ENCODE data around the gene PDE6B.
"Not testable (repeated sequence)": the region's sequence is repeated elsewhere in the genome, so short reads cannot be mapped to it uniquely, and the experiment has no call there.

The PDE6B gene

DNA sequence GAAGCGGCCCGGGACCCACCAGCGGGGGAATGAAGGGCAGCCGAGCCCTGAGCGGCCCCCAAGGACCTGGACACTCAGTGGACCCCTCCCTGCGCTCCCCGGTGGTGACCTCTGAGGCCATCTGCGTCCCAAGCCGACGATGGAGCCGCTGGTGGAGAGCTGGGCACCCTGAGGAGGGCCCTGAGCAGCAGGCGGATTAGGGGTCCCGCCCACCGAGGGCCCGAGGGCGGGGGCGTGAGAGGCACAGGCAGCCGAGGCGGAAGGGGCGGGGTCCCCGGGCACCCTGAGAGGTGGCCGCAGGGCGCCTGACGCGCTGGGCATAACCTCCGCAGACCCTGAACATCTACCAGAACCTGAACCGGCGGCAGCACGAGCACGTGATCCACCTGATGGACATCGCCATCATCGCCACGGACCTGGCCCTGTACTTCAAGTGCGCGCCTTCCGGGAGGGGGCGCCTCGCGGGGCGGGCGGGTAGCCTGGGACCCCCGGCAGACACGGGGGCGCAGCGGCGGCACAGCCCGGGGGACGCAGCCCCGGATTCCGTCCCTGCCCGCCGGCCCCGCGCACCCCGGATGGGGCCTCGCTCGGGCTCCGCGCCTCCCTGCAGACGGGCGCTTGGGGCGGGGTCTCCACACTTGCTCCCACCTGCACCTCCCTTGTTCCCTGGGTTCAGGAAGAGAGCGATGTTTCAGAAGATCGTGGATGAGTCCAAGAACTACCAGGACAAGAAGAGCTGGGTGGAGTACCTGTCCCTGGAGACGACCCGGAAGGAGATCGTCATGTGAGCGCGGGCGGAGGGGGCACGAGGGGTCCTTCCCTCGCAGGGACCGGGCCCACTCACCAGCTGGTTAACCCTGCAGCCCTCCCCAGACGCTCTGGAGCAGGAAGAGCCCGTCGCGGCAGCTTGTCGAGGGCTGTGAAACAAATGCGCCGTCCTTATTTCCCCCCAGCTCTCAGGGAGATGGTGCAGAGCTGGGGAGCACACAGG, 38.4 kb downstream of the PDE6B start:
- H3K4me3 ChIP-seq: peak overlapping the region; percentile 69 to 91 (median 80)
- no peaks in the 10 kb centered on the region for H3K9me3 ChIP-seq (replicated peaks in 1 of 11)
- H3K4me2 ChIP-seq: peak overlapping the region; percentile 87 to 99 (median 94)
- H3K36me3 ChIP-seq: peaks cover 0 to 19% (median 0%) of the 10 kb centered on the region in 11 experiments; a peak in 5 of 22 replicates
- H3K27ac ChIP-seq: peak overlapping the region; percentile 67 to 93 (median 88)
- H4K20me1 ChIP-seq: no peaks in the 10 kb centered on the region; a peak in 1 of 22 replicates
- H3K9ac ChIP-seq: peak overlapping the region; percentile 83 to 93 (median 90)
- peaks cover 26 to 38% (median 33%) of the 10 kb centered on the region in 10 experiments for H3K4me1 ChIP-seq
- no peak for TF ChIP-seq Cebpa-rat (IDR thresholded peaks at IDR 0.05)
- H3K27me3 ChIP-seq: no peaks in the 10 kb centered on the region

DNA sequence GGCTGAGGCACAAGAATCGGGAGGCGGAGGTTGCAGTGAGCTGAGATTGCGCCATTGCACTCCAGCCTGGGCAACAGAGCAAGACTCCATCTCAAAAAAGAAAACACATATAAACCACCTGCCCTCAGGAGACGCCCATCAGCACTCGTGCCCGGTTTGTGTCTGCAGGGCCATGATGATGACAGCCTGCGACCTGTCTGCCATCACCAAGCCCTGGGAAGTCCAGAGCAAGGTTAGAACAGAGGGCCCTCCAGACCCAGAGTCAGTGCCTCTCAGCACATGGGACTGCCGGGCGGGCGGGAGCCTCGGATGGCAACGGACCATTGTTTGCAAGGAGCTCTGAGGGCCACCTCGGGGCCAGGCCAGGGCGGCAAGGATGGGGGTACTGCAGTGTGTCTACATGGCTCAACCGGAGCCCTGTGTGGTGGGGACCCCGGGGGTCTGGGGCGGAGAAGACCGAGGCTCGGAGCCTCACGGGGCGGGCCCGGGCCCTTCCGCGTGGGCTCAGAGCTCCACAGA, 39.4 kb downstream of the PDE6B start:
- H3K4me2 ChIP-seq: peak overlapping the region; percentile 87 to 99 (median 94)
- peak overlapping the region; percentile 69 to 91 (median 80); a peak in 18 of 20 replicates for H3K4me3 ChIP-seq
- H3K9me3 ChIP-seq (replicated peaks in 1 of 11): no peaks in the 10 kb centered on the region
- H3K27ac ChIP-seq: peak overlapping the region in 8 of 11 experiments; percentile 87 to 93 (median 90); a peak in 11 of 22 replicates
- H3K27me3 ChIP-seq: no peaks in the 10 kb centered on the region
- peaks cover 0 to 16% (median 0%) of the 10 kb centered on the region in 11 experiments; a peak in 5 of 22 replicates for H3K36me3 ChIP-seq
- H4K20me1 ChIP-seq: no peaks in the 10 kb centered on the region; a peak in 1 of 22 replicates
- peak overlapping the region in 10 of 11 experiments; percentile 52 to 93 (median 90); a peak in 12 of 22 replicates for H3K9ac ChIP-seq
- TF ChIP-seq Cebpa-rat (IDR thresholded peaks at IDR 0.05): 0 out of 22 replicates have a peak, but pooled peaks of 1 of the 11 experiments have one; percentile 9
- H3K4me1 ChIP-seq: peaks cover 26 to 38% (median 33%) of the 10 kb centered on the region in 10 experiments

DNA sequence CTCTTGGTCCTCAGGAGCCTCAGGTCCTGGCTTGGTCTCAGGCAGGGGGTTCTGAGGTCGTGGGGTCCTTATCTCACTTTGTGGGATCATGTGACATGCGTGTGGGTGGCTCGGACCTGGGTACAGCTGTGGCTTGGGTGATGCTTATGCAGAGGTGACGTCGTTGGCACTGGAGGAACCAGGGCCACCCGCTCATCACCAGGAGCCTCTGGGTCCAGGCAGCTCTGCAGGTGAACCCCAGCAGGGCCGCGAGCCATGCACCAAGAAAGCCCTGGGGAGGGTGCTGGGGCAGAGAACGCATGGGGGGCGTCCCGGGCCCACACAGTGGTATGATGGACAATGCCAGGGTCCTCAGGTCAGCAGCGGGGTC, 40.0 kb downstream of the PDE6B start:
- H3K27me3 ChIP-seq: no peaks in the 10 kb centered on the region
- peak overlapping the region in 3 of 11 experiments; percentile 21 to 89 (median 23); a peak in 3 of 22 replicates for H3K27ac ChIP-seq
- H3K4me3 ChIP-seq: peak overlapping the region in 2 of 10 experiments; percentile 69 to 77; a peak in 1 of 20 replicates
- H3K36me3 ChIP-seq: peaks cover 0 to 15% (median 2%) of the 10 kb centered on the region in 11 experiments; a peak in 17 of 22 replicates
- no peaks in the 10 kb centered on the region for H3K9me3 ChIP-seq (replicated peaks in 1 of 11)
- peaks cover 26 to 38% (median 33%) of the 10 kb centered on the region in 10 experiments for H3K4me1 ChIP-seq
- H3K9ac ChIP-seq: peak overlapping the region in 6 of 11 experiments; percentile 15 to 54 (median 46); a peak in 7 of 22 replicates
- no peak for TF ChIP-seq Cebpa-rat (IDR thresholded peaks at IDR 0.05)
- H3K4me2 ChIP-seq: peak overlapping the region; percentile 87 to 99 (median 94)
- H4K20me1 ChIP-seq: no peaks in the 10 kb centered on the region; a peak in 1 of 22 replicates

DNA sequence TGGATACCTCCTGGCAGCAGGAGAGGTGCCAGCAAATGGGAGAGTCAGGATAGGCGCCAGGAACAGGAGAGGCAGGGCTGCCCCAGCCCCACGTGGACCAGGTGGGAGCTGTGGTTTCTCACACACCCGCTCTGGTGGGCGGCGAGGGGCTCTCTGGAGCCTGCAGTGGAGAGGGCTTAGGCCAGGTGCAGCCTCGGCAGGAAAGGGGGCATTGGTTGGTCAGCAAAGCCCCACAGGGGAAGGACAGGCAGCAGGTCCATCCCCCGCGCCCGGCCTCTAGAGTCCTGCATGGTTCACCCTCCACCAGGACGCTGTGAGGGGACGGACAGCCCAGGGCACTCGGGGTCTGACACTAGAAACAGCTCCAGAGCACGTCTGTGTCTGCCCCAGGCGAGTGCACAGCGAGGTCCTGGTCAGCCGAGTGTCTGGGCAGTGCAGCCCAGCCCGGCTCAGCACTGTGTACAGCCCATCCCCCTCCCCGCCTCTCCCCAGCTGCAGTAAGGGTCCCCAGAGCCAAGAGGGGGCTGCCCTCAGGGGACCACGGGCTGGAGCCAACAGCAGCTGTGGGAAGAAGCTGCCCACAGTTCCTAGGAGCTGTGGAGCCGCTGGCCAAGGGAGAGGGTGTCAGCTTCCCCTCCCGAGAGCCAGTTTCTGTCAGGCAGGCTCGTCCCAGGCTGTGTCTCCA, 40.5 kb downstream of the PDE6B start:
- H3K4me1 ChIP-seq: peaks cover 26 to 38% (median 33%) of the 10 kb centered on the region in 10 experiments
- no peaks in the 10 kb centered on the region; a peak in 1 of 22 replicates for H4K20me1 ChIP-seq
- H3K36me3 ChIP-seq: peaks cover 3 to 19% (median 7%) of the 10 kb centered on the region in 11 experiments; a peak in 21 of 22 replicates
- H3K4me2 ChIP-seq: peak overlapping the region; percentile 87 to 99 (median 94)
- TF ChIP-seq Cebpa-rat (IDR thresholded peaks at IDR 0.05): no peak
- peak overlapping the region in 1 of 10 experiments; percentile 11; a peak in 1 of 20 replicates for H3K4me3 ChIP-seq
- H3K9me3 ChIP-seq (replicated peaks in 1 of 11): no peaks in the 10 kb centered on the region
- H3K27me3 ChIP-seq: no peaks in the 10 kb centered on the region
- peak overlapping the region in 3 of 11 experiments; percentile 21 to 89 (median 43); a peak in 3 of 22 replicates for H3K27ac ChIP-seq
- H3K9ac ChIP-seq: peak overlapping the region in 8 of 11 experiments; percentile 15 to 54 (median 36); a peak in 10 of 22 replicates

DNA sequence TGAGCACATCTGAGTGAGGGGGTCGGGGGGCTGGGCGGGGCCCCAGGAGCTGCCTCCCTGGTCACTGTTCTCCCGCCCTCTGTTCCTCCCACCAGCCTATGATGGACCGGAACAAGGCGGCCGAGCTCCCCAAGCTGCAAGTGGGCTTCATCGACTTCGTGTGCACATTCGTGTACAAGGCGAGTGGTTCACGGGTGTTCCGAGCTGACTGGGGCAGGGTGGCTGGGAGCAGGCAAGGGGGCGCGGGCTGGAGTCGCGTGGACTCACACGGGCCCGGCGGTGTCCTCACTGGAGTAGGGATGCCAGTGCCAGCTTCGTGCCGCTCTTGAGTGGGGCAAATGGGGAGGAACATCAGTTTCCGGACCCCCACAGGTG, 41.0 kb downstream of the PDE6B start:
- H3K4me3 ChIP-seq: no peak overlapping the region
- TF ChIP-seq Cebpa-rat (IDR thresholded peaks at IDR 0.05): no peak
- H3K4me1 ChIP-seq: peaks cover 26 to 38% (median 33%) of the 10 kb centered on the region in 10 experiments
- peak overlapping the region in 4 of 11 experiments; percentile 29 to 54 (median 46); a peak in 3 of 22 replicates for H3K9ac ChIP-seq
- H3K27ac ChIP-seq: peak overlapping the region in 1 of 11 experiments; percentile 89; a peak in 1 of 22 replicates
- H3K27me3 ChIP-seq: no peaks in the 10 kb centered on the region
- H4K20me1 ChIP-seq: peaks cover 0 to 1% (median 0%) of the 10 kb centered on the region in 11 experiments; a peak in 1 of 22 replicates
- peaks cover 8 to 24% (median 12%) of the 10 kb centered on the region in 11 experiments for H3K36me3 ChIP-seq
- peak overlapping the region in 8 of 11 experiments; percentile 87 to 96 (median 92); a peak in 14 of 22 replicates for H3K4me2 ChIP-seq
- no peaks in the 10 kb centered on the region for H3K9me3 ChIP-seq (replicated peaks in 1 of 11)

DNA sequence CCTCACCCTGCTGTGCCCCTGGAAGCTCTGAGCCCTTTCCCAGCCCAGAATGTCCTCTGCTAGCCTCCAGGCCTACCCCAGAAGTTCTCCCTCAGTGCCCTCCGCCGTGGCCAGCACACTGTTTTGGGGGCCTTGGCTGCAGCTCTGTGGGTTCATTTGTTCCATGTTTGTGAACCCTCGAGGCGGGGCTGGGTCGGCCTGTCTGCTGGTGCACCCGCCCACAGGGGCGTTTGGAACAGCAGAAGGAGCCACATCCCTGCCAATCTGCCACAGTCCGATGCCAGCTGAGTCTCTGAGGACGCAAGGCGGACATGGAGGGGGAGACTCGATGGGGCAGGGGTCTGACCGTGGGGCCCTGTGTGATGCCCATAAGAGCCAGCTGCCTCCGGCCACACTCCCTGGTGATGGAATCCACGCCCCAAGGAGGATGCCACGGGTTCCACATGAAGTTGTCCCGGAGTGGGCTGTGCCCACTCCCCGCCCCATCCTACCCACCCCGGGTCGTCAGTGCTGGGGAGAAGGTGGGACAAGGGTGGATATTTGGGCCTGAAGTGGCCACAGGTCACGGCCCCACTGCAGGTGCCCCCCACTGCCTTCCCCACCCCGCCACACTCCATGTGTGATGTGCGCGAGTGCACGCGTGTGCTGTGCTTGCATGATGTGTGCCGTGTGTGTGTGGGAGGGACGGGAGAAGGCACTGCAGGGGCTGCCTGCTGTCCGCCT, 41.6 kb downstream of the PDE6B start:
- Histone ChIP-seq H3K9me3 (replicated peaks in 1 of 11) (no peaks in the 10 kb centered on the region), H3K4me2 (peak overlapping the region in 1 of 11 experiments; percentile 95; a peak in 1 of 22 replicates), H4K20me1 (peaks cover 0 to 7% (median 0%) of the 10 kb centered on the region in 11 experiments; a peak in 1 of 22 replicates), H3K27me3 (no peaks in the 10 kb centered on the region), H3K4me1 (peaks cover 26 to 39% (median 33%) of the 10 kb centered on the region in 10 experiments), H3K4me3 (no peak overlapping the region), H3K27ac (no peak overlapping the region), H3K9ac (0 out of 22 replicates have a peak overlapping the region, but pooled peaks of 1 of the 11 experiments have one; percentile 5), H3K36me3 (peaks cover 14 to 26% (median 18%) of the 10 kb centered on the region in 11 experiments)
- no peak for TF ChIP-seq Cebpa-rat (IDR thresholded peaks at IDR 0.05)

DNA sequence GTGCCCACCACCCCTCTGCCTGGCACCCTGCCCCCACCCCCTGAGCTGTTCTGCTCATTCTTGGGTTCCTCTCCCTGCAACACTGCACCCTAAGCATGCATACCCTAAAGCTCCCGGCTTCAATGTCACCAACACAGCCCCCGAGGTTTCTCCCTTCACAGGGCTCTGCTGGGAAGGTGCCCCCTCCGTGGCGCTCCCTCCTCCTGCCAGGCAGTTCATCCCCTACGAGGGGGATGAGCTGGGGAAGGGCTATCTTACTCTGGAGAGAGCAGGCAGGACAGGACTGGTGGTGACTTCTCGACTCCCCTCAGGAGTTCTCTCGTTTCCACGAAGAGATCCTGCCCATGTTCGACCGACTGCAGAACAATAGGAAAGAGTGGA, 42.2 kb downstream of the PDE6B start:
- 0 out of 22 replicates have a peak, but pooled peaks cover 0 to 9% (median 0%) of the 10 kb centered on the region in 11 experiments for H4K20me1 ChIP-seq
- no peaks in the 10 kb centered on the region for H3K9me3 ChIP-seq (replicated peaks in 1 of 11)
- no peak overlapping the region for H3K9ac ChIP-seq
- no peak overlapping the region for H3K27ac ChIP-seq
- H3K27me3 ChIP-seq: no peaks in the 10 kb centered on the region
- H3K4me2 ChIP-seq: no peak overlapping the region
- peaks cover 19 to 28% (median 23%) of the 10 kb centered on the region in 11 experiments for H3K36me3 ChIP-seq
- H3K4me1 ChIP-seq: peaks cover 27 to 44% (median 35%) of the 10 kb centered on the region in 10 experiments
- TF ChIP-seq Cebpa-rat (IDR thresholded peaks at IDR 0.05): no peak
- no peak overlapping the region for H3K4me3 ChIP-seq

DNA sequence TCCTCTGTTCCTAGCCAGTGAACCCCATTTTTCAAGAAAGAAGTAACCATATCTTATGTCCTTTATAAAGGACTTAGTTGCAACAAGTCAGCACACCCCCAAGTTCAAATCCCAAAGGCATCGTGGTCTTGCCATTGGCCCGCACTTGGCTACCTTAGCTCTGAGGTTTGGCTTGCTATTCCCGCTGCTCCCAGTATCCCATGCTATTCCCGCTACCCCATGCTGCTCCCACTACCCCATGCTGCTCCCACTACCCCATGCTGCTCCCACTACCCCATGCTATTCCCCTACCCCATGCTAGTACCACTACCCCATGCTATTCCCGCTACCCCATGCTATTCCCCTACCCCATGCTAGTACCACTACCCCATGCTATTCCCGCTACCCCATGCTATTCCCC, 42.8 kb downstream of the PDE6B start:
- peaks cover 26 to 35% (median 30%) of the 10 kb centered on the region in 11 experiments for H3K36me3 ChIP-seq
- H3K27ac ChIP-seq: not testable (repeated sequence)

DNA sequence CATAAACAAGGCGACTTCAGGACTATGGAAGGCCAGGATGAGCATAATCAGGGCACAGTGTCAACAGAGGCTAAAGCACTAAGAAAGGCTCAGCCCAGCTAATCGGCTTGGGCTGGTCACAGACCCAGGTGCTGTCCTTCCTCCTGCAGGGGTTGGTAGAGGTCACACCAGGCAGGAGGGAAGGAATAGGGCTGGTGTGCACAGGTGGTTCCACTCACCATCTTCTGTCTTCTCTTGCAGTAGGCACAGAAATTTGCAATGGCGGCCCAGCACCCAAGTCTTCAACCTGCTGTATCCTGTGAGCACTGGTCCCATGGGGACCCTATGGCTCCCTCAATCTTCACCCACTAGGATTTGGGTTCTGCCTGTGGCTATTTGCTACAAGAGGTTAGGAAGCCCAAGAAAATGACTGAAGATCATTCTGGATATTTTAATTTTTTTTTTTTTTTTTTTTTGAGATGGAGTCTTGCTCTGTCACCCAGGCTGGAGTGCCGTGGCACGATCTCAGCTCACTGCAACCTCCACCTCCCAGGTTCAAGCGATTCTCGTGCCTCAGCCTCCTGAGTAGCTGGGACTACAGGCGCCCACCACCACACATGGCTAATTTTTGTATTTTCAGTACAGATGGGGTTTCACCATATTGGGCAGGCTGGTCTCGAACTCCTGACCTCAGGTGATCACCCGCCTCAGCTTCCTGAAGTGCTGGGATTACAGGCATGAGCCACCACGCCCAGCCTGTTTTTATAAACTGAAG, 44.6 kb downstream of the PDE6B start:
- not testable (repeated sequence) for H3K9ac ChIP-seq; H3K27ac ChIP-seq; H3K9me3 ChIP-seq (replicated peaks in 1 of 11); H3K27me3 ChIP-seq; H3K4me2 ChIP-seq; H3K4me3 ChIP-seq
- H4K20me1 ChIP-seq: peaks cover 0 to 15% (median 0%) of the 10 kb centered on the region in 11 experiments; a peak in 3 of 22 replicates
- peaks cover 27 to 41% (median 31%) of the 10 kb centered on the region in 10 experiments for H3K4me1 ChIP-seq
- peaks cover 26 to 37% (median 30%) of the 10 kb centered on the region in 11 experiments for H3K36me3 ChIP-seq

More for the DNA sequence above, 42.8 kb downstream of the PDE6B start:
- not testable (repeated sequence) for H3K27me3 ChIP-seq; H3K4me2 ChIP-seq; H3K9ac ChIP-seq; H3K9me3 ChIP-seq (replicated peaks in 1 of 11); H3K4me3 ChIP-seq
- peaks cover 30 to 46% (median 38%) of the 10 kb centered on the region in 10 experiments for H3K4me1 ChIP-seq
- H4K20me1 ChIP-seq: peaks cover 0 to 15% (median 0%) of the 10 kb centered on the region in 11 experiments; a peak in 3 of 22 replicates
